Dermis blood vessel endothelial cell (primary cell): ENCODE measurements around the gene PARP2. TPM values are rescaled to one million over a fixed set of nuclear protein-coding genes. Genes with fewer than 3 reads are reported as not detected.

Experiments
- DNase-seq: peaks from one replicate; pipeline ENCODE4 v3.0.0; 2010
- total RNA-seq: library from RNA; depleted of rRNA; stranded (reverse); fragments of >200 nt; gene quantifications from 2 replicates; pipeline ENCODE4 v1.2.3, GENCODE V29; 2014

The PARP2 gene
- total RNA-seq, 1 donor from 2014 or later: 7.1 TPM

GRCh38 chr14:20347747-20348146 lies 4.3 kb downstream of the PARP2 start:
- no peak for DNase-seq

GRCh38 chr14:20350282-20350681 lies 6.8 kb downstream of the PARP2 start:
- peak; percentile 44 for DNase-seq

- peak; percentile 37 for DNase-seq
These were observed 7.4 kb downstream of the PARP2 start for GRCh38 chr14:20350860-20351259.

DNA sequence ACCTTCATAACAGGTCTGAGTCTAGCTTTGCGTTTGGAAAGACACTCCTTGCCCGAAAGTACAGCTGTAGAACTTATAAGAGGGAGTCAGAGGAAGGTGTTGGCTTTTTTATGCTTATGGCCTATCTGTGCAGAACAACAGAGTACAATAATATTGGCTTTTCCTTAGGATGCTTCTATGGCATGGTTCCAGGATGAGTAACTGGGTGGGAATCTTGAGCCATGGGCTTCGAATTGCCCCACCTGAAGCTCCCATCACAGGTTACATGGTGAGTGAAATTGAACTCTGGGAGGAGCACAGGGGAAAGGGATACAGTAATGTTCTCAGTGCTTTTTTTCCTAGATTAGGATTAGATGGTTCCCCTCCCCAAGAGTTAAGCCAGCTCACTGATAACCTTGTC lies 13.0 kb downstream of the PARP2 start:
- DNase-seq: no peak

- peak; percentile 44 for DNase-seq
These were observed 15.0 kb downstream of the PARP2 start for GRCh38 chr14:20358474-20358873.

DNA sequence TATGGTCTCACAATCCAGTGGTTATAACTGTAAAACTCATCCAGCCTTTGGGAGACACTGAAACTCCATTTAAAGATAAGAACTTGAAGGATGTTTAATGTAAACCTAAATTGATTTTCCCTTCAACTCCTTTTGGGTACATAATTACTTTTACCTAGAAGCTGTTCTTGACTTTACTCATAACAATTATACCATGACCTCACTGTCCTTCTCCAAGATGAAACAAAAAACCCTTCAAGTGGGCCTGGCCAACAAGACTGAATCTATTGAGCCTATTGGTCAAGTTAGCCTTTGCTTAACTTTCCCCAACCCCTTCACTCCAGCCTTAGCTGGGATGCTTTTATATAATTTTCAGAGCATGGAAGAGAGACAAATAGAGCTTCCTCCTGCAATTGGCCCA lies 22.5 kb downstream of the PARP2 start:
- DNase-seq: no peak

GRCh38 chr14:20372796-20373195 lies 29.4 kb downstream of the PARP2 start:
- DNase-seq: no peak

DNA sequence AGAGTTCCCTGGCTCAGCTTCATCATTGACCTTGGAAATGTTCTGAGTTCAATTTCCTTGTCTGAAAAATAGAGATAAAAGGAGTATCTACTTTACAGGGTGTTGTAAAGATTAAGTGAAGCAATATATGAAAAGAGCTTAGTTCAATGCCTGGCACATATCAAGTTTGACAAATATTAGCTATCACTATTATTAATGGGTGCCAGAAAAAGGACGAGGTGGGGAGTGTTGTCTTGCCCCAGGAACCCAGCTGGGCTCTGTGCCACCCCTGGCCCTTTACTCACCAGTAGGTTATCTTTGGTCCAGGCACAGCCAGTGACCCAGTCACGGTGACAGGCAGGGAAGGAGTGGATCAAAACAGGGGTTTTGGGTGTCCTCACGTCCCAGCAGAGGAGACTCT lies 32.0 kb downstream of the PARP2 start:
- no peak for DNase-seq

- DNase-seq: no peak
These were observed 32.7 kb downstream of the PARP2 start for GRCh38 chr14:20376071-20376588.

GRCh38 chr14:20377171-20377570 lies 33.7 kb downstream of the PARP2 start:
- DNase-seq: no peak

- DNase-seq: no peak
These were observed 36.3 kb downstream of the PARP2 start for GRCh38 chr14:20379743-20380142.

- DNase-seq: no peak
These were observed 37.2 kb downstream of the PARP2 start for GRCh38 chr14:20380681-20381080.

DNA sequence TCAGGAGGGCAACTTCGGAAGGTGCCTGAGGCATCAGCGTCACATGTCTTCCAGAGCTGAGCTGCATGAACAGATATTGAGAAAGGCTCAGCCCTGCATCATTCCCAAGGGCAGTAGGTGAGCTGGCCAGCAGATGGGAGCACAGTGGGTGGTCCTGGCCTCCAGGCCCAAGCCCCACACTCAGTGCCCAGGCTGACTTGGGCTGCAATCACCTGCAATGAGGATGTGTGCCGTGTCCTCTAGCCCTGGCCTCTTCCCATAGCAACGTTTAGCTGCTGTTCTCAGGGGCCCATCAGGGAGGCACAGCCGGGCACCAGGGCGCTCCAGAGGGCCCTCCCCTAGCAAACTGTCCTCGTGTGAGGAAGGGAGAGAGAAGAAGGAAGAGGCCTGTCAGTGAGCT lies 37.9 kb downstream of the PARP2 start:
- DNase-seq: no peak

DNA sequence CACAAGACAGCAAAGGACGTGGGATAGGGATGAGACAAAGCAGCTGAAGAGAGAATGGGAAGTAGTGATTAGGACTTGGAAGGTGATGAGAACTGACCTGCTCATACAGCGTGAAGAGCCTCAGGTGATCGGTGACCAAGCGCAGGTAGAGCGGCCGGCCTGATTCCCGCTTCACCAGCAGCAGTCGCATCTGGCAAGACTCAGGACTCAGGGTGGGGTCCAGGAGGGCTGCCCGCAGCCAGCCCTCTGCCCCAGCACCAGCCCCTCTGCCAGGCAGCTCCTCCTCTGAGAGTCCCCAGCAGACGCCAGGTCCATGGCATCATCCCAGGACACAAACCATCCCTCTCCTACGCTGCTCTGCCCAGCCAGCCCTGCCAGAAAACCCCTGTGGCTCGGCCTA lies 39.1 kb downstream of the PARP2 start:
- DNase-seq: no peak

- DNase-seq: no peak
These were observed 39.6 kb downstream of the PARP2 start for GRCh38 chr14:20383032-20383431.

DNA sequence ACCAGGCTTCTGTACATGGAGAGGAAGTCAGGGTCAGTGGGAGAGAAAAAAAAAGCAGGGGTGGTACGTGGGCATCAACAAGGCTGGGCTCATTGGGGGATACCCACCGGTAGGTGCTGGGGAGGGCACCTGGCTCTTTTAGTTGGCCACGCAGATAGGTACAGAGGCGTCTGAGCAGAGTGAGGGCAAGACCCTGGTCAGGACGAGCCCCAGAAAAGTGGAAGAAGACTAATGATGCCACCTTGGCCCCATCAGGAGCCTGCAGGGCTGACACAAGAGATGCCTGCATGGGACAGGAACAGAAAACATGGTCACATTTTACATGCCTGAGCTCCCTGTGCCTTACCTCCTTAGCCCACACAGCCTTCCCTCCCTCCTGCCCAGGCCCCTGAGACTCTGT lies 40.2 kb downstream of the PARP2 start:
- DNase-seq: no peak

GRCh38 chr14:20384321-20384720 lies 40.9 kb downstream of the PARP2 start:
- no peak for DNase-seq

DNA sequence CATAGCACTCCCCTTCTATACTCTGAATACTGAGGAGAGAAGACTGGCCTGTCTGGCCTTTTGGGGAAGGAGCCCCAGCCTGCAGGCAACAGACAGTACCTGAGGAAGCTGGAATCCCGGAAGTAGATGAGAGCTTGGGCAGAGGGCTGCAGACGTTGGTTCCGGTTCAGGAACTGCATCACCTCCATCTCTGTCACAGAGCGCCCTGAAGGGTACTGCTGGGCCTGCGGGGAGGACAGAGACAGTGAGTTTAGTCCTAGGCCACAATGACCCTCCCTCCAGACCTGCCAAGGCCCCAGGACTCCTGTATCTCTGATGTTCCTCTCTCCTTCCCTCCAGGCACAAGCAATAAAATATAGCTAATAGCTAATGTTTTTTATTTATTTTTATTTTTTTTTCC lies 41.5 kb downstream of the PARP2 start:
- DNase-seq: no peak

DNA sequence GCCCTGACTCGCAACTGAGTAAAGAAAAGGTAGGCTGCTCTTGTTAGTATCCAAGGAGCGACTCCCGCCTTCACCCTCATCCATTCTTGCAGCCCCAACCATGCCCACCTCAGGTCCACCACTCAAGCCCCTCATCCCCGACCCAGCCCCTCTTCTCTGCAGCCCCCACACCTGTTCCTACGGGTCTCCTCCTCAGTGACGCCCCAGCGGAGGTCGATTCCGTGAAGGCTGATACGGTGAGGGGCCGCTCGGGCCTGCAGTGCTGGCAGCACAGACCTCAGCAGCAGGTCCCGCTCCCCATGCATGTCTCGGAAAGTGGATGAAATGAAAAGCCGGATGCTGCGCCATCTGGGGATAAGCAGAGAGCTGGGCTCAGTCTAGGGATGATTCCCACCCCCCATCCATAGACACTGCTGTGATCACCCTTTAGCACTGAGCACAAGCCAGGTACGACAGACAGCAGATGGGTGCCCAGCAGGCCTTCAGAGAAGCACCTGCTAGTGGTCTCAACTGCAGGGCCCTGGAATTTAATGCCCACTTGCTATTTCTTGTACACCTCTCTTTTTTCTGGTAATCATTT lies 42.9 kb downstream of the PARP2 start:
- DNase-seq: no peak

GRCh38 chr14:20387576-20387975 lies 44.1 kb downstream of the PARP2 start:
- DNase-seq: no peak

DNA sequence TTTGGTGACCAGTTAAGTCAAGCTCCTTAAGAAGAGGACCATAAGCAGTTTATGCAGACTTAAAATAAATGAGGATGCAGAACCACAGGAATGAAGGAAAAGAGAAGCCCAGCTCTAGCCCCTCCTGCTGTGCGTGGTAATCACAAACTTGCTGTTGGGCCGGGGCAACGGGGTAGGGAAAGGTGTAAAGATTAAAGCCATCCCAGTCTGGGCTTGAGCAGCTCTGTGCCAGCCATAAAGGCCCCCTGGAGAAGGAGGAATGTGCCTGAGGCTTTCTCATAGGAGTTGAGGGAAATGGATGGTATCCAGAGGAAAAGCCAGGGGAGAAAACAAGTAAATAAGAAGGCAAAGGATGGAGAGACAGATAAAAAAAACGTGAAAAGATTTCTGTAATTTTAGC lies 44.7 kb downstream of the PARP2 start:
- DNase-seq: no peak

DNA sequence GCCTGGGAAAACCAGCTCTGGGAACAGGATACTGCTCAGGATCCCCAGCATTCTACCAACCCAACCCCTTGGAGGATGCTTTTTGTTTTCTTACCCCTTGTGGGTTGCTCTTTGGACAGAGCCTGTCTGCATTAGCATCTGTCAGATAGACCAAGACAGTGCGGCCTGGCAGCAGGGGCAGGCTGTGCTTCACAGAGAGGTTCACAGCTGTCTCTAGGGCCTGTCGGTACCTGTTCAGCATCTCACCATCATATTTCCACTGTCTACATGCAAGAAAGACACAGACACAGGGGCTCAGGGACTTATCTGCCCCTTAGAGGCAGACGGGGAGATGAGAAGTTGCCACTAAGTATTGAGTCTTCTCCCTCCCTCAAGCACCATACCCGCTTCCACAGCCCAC lies 48.1 kb downstream of the PARP2 start:
- DNase-seq: no peak

DNA sequence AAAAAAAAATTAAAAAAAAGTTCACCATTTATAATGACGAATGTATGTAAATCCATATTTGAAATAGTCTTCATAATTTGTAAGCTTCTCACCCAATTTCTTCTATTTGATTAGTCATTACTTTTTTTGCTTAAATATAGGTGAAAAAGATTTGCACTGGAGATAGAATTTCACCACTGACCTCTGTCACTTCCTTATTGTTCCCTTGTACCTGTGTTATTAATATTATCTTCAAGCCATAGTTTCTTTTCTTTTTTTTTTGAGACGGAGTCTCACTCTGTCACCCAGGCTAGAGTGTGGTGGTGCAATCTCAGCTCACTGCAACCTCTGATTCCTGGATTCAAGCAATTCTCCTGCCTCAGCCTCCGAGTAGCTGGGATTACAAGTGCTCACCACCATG lies 54.1 kb downstream of the PARP2 start:
- DNase-seq: no peak

DNA sequence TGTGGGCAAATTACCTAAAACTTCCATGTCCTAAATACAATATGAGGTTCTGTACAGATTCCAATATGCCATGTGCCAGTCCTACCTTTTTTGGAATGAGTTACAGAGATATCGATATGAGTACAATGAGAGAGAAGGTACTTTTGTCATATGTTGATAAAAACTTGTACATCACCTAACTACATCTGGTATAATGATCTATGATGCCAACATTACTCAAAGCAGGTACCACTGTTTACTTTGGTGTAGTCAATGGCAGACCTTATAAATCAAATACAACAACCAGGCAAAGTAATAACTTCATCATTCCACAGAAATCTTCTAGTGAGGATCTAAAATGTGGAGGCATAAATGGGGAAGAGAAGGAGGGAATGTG lies 57.1 kb downstream of the PARP2 start:
- DNase-seq: no peak

GRCh38 chr14:20400965-20401593 lies 57.6 kb downstream of the PARP2 start:
- DNase-seq: peak; percentile 62
